HUDEP-2 (cell line): Measurements from ENCODE around the gene RPS17.
"Not testable (repeated sequence)": the region's sequence is repeated elsewhere in the genome, so short reads cannot be mapped to it uniquely, and the experiment has no call there.

ENCODE experiments used
- DNase-seq, 76 experiments: peaks; one replicate each; lab custom pipeline; 2025; ENCODE audit not compliant: unreplicated experiment in 76 of 76; lab: John Stamatoyannopoulos, UW

Gene RPS17

GRCh38 chr15:82549199-82549665 lies 9.0 kb upstream of the RPS17 start:
- DNase-seq: no peak

GRCh38 chr15:82548700-82549099 lies 8.4 kb upstream of the RPS17 start:
- DNase-seq: peak in 2 of 76 experiments; percentile 3 to 23

DNA sequence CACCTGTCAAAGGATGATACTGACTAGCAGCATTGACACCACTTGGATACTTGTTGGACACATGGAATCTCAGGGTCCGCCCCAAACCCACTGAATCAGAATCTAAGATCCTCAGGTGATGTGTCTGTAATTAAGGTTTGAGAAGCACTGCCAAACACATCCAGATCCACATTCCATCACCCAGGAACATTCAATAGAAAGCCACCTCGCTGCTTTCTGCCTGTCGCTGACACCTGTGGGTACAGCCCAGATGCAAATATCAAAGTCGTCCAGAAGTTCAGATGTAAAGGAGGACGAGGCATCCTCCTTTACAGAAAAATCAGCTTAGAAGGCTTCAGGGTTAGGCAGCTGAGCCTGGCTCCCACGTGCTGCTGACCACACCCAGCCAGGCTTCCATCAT lies 5.2 kb upstream of the RPS17 start:
- peak in 1 of 76 experiments; percentile 3 for DNase-seq

GRCh38 chr15:82545002-82545401 lies 4.7 kb upstream of the RPS17 start:
- DNase-seq: no peak

DNA sequence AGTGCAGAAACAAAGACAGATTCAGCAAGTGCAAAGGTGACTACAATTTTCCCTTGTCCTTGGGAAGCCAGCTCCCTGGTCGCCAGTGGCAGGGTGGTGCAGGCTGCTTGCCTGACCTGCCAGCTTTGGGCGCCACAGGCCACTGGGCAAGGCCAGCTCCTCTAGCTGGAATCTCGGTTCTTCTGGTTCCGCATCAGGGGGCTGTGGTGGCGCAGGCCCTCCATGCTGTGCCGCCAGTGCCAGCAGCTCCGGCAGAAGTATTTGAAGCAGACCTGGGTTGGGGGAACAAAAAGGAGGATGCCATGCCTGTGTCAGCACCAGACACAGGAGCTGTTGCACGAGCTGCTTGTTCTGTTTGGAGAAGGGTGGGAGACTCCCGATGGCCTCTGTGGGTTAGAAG lies 4.2 kb upstream of the RPS17 start:
- no peak for DNase-seq

DNA sequence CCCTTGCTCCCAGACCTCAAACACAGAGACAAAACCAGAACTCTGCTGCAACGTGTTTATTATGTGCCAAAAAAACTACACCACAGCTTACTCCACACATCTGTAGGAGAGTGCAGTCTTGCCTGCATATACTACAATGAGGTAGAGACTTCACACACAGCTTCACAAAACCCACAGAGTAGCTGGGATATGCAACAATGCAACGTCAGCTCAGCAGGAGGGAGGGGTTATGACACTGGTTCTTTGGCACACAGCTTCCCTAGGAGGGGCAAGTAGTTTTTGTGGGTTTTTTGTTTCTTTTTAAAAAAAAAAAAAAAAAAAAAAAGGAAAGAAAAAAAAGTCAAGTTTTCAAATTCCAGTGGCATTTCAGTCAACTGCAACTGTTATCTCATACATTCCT lies 2.9 kb upstream of the RPS17 start:
- DNase-seq: no peak

DNA sequence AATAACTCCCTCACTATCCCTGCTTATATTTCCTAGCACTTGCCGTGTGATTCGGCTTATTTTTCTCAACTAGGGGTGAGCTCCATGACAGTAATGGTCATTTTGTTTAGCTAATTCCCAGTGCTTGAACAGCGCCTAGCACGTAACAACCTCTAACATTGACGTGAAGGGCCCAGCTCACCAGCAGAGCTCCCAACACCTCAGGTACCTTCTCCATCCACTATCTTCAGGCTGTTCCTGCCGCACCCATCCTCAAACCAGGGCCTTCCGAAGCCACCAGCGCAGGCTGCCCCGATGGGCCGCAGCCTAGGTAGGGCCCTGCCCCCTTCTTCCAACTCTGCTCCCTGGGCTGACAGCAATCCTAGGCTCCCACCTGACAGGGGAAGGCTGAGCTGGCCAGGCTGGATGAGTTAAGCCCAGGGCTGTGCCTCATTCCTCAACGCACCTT lies 751 bp upstream of the RPS17 start:
- DNase-seq: no peak

DNA sequence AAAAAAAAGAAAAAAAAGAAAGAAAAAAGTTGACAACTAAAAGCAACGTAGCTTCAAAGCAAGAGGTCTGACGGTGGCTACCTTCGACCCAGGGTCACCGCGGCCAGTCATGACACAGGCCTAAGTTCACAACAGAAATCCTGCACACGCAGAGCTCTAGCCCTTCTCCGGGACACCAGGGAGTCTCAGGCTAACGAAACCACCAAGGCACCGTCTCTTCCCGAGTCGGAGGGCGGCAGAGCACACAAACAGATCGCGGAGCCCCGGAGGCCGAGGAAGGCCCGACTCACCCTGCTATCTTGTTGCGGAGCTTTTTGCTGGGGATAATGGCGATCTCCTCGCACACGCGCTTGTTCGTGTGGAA lies 584 bp downstream of the RPS17 start:
- DNase-seq: no peak

- DNase-seq: no peak
Measured at GRCh38 chr15:82538961-82539690, 1.1 kb downstream of the RPS17 start.

DNA sequence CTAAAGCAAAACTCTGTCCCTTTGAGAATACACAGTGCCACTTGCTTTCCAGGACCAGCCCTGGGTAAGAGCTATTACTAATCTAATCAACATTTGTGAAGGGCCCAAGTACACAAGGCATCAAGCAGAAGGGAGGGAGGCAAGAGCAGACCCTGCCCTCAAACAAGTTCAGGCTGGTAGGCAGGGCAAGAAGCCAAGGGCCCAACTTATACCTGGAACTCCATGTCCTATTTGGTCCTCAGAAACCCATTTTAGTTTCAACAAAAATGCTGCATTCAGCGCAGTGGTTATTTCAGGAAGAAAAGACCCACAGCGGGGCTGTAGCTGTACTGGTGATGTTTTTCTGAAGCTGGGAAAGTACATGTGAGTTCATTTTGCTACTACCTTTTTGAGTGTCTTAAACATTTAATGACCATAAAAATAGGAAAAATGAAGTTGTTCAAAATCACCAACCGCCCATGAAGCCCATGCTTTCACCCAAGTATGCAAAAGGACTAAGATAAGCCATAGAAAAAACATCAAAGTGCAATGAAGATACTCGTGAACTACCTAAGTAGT lies 2.8 kb downstream of the RPS17 start:
- DNase-seq: no peak

GRCh38 chr15:82536409-82537350 lies 3.6 kb downstream of the RPS17 start:
- DNase-seq: no peak

DNA sequence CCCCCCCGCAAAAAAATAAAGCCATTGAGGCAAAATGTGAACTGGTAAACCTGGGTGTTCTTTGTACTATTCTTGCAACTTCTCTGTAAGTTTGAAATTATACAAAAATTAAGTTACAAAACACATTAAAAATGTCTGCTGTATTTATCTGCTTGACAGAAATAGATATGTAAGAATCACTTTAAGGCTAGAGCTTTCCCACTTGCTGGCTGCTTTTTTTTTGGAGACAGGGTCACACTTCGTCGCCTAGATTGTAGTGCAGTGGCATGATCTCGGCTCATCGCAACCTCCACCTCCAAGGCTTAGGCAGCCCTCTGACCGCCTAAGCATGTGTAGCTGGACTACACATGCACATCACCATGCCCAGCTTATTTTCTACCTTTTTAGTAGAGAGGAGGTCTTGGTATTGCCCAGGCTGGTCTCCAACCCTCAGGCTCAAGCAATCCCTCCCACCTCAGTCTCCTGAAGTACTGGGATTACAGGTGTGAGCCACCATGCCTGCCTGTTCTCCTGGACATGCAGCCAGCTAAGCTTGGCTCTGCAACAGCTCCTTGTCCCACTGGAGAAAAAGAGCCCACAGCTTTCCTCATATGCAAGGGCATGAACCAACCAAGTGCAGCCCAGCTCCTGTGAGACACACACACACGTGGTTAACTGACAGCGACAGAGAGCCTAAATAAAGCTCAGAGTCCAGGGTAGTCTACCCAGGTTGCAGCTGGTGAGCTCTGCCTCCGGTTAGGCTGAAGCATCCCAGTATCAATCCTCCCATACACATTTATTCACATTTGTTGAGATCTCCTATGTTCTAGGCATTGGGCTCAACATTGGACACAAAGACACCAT lies 4.5 kb downstream of the RPS17 start:
- no peak for DNase-seq

GRCh38 chr15:82535151-82535550 lies 5.1 kb downstream of the RPS17 start:
- DNase-seq: not testable (repeated sequence)

- DNase-seq: not testable (repeated sequence)
Measured at GRCh38 chr15:82534457-82534861, 5.8 kb downstream of the RPS17 start.

GRCh38 chr15:82533801-82534200 lies 6.5 kb downstream of the RPS17 start:
- no peak for DNase-seq

GRCh38 chr15:82532991-82533481 lies 7.2 kb downstream of the RPS17 start:
- no peak for DNase-seq

GRCh38 chr15:82532383-82532990 lies 7.8 kb downstream of the RPS17 start:
- no peak for DNase-seq

DNA sequence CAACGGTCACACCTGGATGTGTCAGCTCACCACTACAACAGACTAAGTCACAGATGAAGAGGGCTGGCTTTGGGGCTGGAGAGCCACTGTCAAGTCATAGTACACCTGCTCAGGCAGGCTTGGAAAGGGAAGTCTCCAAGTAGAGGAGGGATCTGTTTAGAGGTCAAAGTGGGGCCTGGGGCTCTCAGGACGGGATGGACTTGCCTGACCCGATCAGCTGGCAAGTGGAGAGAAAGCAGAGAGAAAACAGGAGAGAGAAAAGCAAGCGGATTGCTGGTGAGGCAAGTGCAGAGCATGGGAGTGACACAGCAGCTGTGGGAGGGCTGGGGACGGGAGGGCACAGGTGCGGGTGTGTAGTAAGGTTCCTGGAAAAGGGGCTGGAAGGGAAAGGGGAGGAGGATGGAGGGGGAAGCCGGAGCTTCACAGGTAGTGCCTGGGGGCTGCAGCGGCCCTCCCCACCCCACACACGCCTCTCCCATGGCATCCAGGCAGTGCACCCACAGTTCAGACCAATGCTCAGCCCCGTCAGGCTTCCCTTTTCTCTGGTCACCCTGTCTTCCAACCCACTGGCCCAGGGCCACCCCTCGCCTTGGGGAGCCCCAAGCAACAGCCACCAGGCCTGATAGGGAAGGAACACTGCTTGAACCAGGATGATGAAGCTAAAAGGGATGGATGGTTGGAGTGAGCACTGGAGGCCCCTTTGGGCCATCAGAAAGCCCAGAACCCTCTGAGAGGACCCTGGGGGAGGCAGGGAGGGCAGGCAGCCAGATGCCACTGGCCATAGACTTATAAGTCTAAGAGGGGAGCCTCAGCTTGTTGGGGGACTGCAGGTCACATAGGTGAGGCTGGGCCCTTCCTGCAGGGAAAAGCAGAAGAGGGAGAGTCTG lies 8.5 kb downstream of the RPS17 start:
- DNase-seq: no peak
